ENCODE data around the gene ACACB.

DNA sequence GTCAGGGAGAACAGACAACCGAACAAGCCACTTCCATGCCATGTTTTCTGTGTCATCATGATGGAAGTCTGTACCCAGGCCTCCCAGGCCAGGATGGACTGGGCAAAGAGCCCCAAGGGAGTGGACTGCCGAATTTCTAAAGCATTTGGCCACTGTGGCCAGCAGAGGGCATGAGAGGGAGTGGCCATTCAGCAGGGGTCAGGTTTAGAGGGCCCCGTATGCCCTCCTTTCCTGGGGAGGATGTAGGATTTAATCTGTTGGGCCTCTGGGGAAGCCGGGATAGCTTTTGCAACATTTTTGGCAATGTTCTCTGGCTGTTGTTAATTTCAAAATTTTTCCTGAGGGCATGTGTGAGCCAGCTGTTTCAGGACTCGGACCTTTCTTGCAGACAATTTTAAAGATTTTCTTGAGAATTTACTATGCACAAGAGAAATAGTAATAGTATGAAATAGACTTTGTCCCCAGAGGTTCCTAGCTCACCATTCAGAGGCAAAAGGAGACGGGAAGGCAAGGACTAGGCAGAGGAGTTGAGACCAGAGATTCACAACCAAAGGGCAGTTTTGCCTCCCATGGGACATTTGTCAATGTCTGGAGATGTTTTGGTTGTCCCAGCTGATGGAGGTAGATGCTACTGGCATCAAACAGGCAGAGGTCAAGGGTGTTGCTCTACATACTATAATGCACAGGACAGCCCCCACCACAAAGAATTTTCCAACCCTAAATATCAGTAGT lies 18.0 kb downstream of the ACACB start:
- TF ChIP-seq, protein P1, sequence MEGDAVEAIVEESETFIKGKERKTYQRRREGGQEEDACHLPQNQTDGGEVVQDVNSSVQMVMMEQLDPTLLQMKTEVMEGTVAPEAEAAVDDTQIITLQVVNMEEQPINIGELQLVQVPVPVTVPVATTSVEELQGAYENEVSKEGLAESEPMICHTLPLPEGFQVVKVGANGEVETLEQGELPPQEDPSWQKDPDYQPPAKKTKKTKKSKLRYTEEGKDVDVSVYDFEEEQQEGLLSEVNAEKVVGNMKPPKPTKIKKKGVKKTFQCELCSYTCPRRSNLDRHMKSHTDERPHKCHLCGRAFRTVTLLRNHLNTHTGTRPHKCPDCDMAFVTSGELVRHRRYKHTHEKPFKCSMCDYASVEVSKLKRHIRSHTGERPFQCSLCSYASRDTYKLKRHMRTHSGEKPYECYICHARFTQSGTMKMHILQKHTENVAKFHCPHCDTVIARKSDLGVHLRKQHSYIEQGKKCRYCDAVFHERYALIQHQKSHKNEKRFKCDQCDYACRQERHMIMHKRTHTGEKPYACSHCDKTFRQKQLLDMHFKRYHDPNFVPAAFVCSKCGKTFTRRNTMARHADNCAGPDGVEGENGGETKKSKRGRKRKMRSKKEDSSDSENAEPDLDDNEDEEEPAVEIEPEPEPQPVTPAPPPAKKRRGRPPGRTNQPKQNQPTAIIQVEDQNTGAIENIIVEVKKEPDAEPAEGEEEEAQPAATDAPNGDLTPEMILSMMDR (IDR thresholded peaks at IDR 0.05): peak; percentile 30 to 49 (median 41)
- TF ChIP-seq POLR2A (IDR thresholded peaks at IDR 0.05) (no peak), EP300 (IDR thresholded peaks at IDR 0.05; ENCODE audit: low read depth) (no peak)
